Activated CD4-positive, alpha-beta T cell treated with anti-CD3 and anti-CD28 coated beads, Interleukin-2, amount 50 U/mL, for 16 hours (primary cell): Measurements from ENCODE around the gene APRT.
"Not testable (repeated sequence)": the region's sequence is repeated elsewhere in the genome, so short reads cannot be mapped to it uniquely, and the experiment has no call there.

Source experiments
- DNase-seq: peaks from one replicate; pipeline ENCODE4 v3.0.0-alpha.2; 2020

Gene APRT

DNA sequence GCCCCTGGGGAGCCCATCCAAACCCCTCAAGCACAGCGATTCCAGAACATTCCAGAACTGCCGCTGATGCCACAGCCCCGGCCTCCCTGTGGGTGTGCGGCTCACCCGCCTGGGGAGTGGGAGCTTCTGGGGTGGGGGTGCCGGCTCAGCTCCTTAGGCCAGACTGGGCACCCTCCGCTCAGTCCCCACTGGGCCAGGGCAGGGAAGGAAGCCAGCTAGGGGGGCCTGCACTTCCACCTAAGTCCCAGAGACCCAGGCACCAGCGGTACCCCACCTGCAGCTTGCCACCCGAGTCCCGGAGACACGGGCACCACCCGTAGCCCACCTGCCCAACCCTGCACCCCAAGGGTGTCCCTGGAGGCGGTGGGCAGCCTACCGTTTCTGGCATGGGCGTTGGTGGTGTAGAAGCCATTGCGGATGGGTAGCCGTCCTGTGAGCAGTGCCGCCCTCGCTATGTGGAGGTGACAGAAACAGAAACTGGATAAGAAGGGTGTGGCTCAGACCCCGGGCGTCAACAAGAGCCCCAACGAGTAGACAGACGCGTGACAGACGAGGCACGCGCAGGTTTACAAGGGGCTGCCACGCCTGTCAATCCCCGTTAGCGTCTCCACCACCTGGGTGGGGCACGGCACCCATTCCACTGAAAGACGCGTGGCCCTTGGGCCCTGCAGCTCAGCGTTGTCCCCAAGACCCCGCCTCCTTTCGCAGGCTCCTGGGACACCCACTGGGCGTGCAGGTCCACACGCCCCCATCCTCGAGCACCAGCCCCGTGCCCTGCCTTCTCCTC lies 30.0 kb upstream of the APRT start:
- DNase-seq: no peak

DNA sequence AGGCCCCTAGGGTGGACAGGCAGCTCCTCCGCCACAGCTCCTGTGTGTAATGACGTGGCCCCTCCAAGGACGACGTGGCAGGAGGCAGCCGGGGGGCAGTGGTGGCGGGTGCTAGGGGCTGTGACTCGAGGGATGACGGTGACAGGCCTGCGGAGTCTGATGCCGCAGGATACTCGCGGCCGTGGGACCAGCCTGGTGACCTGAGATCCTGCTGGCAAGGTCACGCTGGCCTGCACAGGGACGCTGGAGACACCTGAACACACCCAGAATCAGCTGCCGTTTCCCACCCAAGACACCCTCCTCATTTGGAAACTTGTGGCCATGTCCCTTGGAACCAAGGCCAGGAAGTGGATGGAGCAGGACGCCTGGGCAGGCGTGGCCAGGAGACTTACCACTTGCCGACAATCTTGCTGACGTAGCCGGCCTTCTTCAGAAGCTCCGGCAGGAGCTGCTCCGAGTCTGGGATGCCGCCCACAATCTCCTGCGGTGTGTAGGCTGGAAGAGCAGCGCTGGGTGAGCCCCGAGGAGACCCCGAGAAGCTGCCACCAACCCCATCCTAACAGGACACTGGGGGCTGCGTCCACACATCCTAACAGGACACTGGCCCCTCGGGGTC lies 29.0 kb upstream of the APRT start:
- no peak for DNase-seq

DNA sequence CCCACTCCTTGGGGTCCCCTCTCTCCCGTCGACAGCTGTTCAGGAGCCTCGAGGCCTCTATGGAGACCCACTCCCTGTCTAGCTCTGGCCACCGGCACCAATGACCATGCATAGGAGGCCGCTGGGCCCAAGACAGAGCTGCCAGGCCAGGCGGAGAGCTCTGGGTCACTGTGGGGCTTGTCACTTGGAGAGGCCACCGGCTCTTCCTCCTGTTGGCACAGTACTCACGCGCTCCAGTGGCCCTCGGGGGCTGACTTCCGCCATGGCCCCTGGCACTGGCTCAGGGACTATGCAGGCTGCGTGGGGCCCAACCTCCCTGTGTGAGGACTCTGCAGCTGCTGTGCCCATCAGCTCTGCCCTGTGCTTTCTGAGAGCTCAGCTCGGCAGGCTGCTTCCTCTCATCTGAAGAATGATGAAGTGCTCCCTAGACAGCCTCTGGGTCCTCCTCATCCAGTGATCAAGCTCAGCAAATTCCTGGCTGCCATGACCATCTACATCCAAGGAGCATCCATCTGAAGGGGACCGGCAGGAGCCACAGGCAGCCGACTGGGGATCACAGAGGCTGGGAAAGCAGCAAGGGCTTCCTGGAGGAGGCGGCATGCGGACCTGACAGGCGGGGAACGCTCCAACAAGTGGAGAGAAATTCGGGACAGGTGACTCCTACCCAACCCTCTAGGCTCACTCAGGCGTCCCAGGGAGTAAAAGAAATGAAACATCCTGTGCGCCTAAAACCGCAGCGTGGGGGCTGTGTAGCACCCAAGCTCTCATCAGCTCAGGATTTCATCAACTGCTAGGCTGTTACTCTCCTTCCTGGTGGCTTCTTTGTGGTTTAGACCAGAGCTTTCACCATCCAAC lies 28.2 kb upstream of the APRT start:
- no peak for DNase-seq

DNA sequence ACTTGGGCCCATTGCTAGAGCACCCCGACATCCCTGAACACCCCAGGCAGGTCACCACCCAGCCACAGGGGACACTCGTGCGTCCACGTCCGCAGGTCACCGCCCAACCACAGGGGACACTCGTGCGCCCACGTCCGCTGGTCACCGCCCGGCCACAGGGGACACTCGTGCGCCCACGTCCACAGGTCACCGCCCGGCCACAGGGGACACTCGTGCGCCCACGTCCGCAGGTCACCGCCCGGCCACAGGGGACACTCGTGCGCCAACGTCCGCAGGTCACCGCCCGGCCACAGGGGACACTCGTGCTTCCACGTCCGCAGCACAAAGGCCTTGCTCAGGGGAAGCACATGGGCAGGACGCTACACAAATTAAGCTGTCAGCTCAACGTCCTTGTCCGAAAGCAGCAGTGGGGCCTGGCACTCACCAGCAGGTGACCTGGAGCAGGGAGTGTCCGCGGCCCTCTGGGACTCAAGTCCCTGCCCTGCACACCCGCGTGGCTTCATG lies 27.4 kb upstream of the APRT start:
- DNase-seq: no peak

DNA sequence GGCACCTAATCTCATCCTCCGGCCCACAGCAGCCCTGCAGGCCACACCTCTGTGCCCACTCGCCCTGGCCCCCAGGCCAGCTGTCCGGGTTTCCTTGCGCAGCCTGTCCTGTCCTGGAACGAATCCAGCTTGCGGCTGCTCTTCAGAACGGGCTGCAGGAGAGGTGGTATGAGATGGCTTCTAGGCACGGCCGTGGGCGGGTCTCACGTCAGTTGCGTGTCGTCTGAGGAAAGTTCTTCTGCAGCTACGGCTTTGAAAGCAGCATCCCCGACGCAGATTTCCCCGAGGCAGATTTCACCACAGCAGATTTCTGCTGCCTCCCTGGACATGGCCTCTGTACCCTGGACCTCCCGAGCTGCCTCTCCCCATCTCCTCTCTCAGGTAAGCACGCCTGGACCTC lies 26.8 kb upstream of the APRT start:
- no peak for DNase-seq

DNA sequence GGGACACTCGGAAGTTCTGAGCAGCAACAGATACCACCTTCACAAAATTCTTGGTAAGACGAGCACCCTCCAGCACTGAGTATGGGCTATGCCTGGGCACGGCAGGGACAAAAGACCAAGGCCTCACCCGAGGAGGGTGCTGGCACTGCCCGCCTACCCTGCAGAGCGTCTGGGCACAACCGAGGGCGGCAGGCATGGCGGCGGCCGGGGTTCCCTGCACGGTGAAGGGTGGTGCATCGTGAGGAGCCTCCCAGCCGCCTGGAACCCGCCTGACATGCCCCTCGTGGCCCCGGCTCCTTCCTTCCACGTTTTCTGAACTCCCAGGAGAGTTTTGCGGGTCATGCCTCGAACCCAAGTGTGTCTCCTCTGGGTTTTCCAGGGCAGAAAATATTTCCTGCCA lies 26.1 kb upstream of the APRT start:
- no peak for DNase-seq

DNA sequence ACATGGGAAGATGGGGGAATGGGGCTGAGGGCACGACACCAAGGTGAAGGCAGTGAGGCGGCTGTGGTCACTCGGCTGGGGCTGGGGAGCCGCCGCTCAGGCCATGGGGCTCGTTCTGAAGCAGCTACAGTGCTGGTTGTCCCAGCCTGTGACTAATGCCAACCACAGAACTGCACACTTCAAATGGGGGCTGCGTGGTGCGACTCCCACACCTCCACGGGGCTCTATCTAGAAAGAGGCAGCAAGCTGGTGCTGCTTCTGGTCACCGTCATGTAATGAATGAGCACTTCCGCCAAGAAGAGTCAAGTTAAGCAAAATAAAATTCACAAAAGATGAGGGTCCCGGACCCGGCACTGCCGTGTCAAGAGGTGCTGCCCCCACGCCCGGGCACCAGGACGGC lies 25.1 kb upstream of the APRT start:
- DNase-seq: no peak

DNA sequence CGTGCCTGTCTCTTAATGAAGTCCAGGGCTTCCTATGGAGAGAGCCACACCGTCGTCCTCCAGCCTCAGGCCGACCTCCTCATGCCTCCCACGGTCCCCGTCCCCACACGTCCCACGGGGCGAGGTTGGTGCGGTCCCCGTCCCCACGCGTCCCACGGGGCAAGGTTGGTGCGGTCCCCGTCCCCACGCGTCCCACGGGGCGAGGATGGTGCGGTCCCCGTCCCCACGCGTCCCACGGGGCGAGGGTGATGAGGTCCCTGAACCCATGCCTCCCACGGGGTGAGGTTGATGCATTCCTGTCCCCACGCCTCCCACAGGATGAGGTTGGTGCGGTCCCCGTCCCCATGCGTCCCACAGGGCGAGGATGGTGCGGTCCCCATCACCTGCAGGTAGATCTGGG lies 24.1 kb upstream of the APRT start:
- no peak for DNase-seq

DNA sequence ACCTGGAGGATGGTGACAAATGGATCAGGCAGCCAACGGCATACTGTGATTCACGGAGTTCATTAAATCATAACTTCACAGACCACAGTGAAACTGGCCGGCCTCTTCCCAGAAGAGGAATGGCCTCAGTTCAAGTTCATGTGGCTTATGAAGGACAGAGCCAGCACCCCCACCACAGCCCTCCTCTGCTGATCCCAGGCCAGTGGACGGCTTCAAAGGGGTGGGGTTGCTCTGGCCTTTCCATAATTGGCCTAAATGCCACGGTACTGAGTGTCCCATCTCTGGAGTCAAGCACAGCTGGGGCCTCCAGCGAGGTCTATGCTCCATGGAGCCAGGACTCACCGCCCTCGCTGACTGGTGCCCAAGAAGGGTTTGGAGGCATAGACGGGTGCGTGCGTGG lies 23.7 kb upstream of the APRT start:
- DNase-seq: no peak

DNA sequence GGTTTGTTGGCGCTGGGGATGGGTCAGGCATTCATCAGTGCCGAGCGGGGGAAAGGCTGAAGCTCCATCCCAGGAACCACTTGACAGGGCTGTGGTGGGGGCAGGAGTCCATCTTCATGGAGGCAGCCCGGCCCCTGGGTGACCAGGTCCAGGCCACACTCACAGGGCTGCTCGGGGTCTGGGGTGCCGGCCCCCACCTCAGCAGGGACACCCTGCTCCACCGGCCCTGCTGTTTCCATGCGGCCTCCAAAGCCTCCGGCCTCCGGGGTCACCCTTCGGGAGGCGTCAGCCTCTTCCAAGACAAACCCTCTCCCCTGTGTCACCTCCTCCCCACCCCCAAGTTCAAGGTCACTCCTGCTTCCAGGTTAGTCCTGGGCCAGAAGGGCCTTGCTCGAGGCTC lies 22.9 kb upstream of the APRT start:
- DNase-seq: no peak

DNA sequence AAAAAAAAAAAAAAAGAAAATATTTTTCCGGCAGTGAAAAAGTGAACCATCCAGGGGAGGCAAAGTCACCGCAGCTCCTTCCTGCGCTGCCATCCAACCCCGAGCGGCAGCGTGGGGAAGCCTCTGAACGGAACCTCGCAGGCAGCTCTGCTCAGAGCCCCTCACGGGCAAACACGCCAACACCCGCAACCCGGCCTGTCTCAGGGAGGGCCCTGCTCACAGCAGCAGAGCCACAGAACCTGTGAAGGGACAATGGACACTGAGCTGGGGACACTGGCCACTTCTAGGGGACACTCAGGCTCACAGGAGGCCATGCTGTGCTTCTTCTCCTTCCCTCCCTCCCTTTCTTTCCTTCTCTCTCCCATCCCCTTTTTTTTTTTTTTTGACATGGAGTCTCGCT lies 21.4 kb upstream of the APRT start:
- no peak for DNase-seq

DNA sequence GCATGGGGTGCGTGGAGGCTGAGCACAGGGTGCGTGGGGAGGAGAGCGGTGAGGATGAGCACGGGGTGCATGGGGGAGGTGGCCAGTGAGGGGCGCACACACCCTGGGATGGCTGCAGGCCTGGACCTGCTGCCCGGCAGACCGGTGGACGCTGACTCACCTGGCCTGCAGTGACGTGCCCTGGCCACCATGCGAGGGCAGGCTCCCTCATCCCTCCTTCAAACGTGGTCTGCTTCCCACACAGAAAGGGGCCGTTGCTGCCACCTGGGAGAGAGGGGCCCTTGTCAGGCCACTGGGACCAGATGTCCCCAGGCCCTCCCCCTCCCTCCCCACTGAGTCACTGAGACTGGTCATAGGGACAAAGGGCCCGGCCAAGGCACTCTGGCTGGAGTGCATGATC lies 20.1 kb upstream of the APRT start:
- DNase-seq: no peak

DNA sequence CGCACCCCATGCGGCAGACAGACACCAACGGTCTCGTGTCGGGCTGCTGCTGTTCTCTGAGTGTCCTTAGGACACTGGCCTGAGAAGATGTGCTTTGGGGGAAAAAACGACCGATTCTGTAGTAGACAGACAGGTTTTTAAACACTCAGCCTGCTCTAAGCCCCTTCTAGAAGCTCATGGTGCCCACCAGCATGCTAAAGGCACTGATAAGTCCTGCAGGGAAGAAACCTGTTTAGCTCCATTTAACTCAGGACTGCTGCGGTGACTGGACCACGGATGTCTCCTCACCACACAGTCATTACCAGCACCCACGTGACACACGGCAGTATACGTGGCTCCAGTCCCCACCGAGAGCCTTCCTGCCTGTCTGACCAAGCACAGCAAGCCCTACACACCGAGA lies 19.1 kb upstream of the APRT start:
- DNase-seq: no peak

DNA sequence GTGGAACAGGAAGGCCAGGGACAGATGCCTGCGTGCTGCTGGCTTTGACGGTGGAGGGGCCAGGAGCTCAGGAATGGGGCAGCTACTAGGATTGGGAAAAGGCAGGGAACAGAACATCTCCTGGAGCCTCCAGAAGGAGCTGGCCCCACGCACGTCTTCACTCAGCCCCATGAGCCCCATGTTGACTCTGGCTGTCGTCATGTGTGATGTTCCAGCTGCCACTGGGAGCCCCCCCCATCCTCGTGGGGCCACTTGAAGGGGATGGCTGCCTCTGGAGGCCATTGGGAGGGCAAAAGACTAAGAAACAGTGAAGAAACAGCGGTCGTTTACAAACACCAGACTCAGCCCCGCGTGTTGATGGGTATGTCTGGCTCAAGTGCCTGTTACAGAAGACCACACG lies 18.5 kb upstream of the APRT start:
- DNase-seq: no peak

DNA sequence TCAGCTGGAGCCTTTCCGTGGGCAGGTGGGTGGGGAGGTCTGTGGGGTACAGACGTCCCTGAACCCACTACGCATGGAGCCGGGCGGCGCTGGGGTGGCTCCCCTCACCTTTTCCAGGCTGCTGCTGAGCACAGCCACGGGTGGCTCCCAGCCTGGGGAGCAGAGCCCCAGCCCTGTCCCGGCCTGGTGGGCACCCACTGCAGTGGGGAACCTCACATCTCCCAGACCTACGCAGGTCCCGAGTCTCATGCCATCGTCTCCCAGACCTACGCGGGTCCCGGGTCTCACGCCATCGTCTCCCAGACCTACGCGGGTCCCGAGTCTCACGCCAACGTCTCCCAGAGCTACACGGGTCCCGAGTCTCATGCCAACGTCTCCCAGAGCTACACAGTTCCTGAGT lies 17.0 kb upstream of the APRT start:
- DNase-seq: no peak

DNA sequence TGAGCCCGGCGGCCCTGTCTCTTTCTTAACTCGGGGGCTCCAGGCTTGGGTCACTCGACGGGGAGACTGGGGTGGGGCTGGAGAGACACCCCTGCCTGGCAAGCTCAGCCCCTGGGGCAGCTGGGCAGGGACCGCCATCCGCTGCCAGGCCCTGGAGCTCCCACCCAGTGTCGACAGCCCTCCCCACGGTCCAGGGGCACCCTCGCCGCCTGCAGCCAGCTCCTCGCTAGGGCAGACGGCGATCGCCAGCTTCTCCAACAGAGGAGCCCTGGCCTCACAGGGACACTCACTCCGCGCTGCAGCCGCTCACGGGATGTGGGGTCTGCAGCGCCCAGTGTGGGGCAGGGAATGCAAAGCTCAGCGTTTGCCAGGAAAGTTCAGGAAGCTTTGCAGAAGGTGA lies 16.0 kb upstream of the APRT start:
- DNase-seq: no peak

DNA sequence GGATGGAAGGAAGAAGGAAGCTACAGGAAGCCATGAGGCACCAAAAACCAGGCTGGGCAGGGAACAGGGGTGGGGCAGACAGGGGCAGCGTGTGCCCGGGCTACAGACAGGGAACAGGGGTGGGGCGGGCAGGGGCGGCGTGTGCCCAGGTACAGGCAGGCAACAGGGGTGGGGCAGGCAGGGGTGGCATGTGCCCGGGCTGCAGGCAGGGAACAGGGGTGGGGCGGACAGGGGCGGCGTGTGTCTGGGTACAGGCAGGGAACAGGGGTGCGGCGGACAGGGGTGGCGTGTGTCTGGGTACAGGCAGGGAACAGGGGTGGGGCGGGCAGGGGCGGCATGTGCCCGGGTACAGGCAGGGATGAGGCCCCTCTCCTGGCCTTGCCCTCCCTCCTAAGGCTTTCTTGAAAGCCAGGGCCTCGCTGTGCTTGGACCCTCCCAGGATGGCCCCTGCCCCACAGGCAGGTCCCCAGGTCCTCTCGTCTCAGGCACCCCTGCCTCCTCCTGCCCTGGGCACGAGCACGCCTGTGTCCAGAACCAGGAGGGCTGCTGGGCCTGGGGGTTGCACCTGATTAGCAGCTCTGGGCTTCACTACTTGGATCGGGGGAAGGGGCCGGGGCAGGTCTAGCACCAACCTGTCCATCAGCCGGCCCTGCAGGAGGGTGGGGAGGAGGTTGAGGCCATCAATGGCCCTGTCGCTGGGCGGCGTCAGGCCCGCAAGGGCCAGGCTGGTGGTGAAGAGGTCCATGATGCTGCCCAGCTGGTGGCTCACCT lies 14.5 kb upstream of the APRT start:
- DNase-seq: no peak

DNA sequence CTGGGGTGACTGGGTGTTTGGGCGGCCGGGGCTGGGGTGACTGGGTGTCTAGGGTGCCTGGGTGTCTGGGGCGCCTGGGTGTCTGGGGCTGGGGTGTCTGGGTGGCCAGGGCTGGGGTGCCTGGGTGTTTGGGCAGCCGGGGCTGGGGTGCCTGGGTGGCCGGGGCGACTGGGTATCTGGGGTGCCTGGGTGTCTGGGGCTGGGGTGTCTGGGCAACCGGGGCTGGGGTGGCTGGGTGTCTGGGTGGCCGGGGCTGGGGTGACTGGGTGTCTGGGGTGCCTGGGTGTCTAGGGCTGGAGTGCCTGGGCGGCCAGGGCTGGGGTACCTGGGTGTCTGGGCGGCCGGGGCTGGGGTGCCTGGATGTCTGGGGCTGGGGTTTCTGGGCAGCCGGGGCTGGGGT lies 13.4 kb upstream of the APRT start:
- no peak for DNase-seq

DNA sequence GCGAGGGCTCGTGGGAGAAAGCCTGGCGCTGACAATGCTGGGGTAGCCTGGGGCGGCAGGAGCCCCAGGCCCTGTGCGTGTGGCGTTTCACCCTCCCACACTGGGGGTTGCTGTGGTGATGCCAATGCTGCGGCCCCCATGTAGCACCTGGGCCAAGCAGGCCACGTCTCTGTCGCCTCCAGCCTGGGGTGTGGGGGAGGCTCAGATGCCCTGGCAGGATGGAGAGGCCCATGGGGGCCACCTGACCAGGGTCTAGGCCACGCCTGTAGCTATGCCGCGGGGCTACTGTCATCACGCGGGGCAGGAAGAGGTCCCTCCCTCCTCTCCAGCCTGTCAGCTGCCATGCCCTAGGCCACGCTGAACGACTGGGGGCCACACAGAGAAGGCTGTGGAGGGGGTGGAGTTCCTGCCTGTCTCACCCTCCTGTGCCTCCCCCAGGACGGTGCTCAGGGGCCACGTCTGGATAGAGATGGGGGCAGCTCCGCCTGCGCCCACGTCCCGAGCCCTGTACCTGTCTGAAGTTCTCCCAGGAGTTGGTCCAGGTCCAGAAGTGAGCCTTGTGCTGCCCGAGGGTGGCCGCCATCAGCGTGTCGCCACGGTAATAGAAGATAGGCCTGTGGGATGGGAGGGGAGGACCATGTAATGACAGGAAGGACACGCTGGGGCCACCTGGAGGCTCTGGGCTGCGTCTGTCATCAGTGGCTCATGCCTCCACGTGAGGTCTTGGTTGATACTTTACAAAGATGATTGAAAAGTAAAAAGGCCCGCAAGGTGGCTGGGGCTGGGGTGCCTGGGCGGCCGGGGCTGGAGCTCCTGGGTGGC lies 12.7 kb upstream of the APRT start:
- no peak for DNase-seq

DNA sequence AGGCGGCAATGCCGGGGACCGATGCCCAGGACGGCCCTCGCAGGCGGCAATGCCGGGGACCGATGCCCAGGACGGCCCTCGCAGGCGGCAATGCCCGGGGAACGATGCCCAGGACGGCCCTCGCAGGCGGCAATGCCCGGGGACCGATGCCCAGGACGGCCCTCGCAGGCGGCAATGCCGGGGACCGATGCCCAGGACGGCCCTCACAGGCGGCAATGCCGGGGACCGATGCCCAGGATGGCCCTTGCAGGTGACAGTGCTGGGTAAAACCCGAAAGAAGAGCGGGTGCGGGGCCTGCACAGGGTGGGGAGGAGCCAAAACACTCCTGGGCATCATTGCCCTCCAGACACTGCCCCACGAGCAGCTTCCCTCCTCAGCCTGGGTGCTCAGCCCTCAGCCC lies 11.9 kb upstream of the APRT start:
- DNase-seq: not testable (repeated sequence)

DNA sequence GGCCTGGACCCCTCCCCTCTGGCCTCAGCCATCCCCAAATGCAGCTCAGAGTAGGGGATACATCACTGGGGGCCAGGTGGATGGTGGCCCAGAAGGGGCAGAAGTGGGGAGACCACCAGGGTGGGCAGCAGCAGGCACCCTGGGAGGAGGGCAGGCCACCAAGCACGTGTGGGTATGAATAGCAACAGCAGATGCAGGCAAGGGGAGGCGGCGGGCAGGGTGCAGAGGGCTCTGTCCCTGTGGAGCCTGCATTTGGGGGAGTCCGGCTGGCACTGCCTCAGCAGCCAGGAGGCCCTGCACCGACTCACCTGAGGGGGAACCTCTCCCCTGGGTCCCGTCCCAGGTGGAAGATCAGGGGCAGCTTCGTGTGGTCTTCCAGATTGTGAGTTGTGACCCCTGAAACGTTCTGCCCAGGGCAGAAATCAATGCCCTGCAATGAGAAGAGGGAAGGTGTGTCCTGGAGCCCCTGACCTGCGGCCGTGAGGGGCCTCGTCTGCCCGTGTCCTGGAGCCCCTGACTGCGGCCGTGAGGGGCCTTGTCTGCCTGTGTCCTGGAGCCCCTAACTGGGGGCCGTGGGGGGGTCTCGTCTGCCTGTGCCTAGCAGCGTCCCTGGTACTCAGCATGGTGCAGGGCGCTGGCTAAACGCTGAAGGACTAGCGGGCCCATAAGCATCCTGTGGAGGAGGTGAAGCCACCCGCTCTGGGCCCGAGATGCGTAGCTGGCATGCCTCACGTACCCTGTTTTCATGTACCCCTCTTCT lies 10.7 kb upstream of the APRT start:
- DNase-seq: no peak
